ENCODE measurements around the gene VWCE.

- TF ChIP-seq CTCF (IDR thresholded peaks at IDR 0.05; ENCODE audit: insufficient read depth, low read length): no peak
- no peak for TF ChIP-seq GABPA (IDR thresholded peaks at IDR 0.05; ENCODE audit: low read depth)
- TF ChIP-seq POLR2AphosphoS5 (IDR thresholded peaks at IDR 0.05; ENCODE audit: low read depth): no peak
Observed at GRCh38 chr11:61259363-61259762, 35.8 kb downstream of the VWCE start.

Data from HL-60 (cell line).